Neuron (in vitro differentiated cells): Measurements from ENCODE around the gene SEC22B.
"Not testable (repeated sequence)": the region's sequence is repeated elsewhere in the genome, so short reads cannot be mapped to it uniquely, and the experiment has no call there.

Experiments used
- H2AFZ ChIP-seq: one replicate; pipeline ENCODE4 v1.6.1; 2013; ENCODE audit warnings: low read depth, mild to moderate bottlenecking, inconsistent platforms, low read length, moderate library complexity
- H3K27me3 ChIP-seq: one replicate; pipeline ENCODE4 v1.6.1; 2013; ENCODE audit warnings: low read length; ENCODE audit not compliant: insufficient read depth
- H3K36me3 ChIP-seq: one replicate; pipeline ENCODE4 v1.6.1; 2013; ENCODE audit warnings: low read length; ENCODE audit not compliant: insufficient read depth
- H3K4me1 ChIP-seq: one replicate; pipeline ENCODE4 v1.6.1; 2013; ENCODE audit warnings: low read length; ENCODE audit not compliant: insufficient read depth
- H3K4me3 ChIP-seq: 2 replicates; pipeline ENCODE4 v1.5.1; 2013; ENCODE audit warnings: mild to moderate bottlenecking, low read length, moderate library complexity
- H3K9me3 ChIP-seq: one replicate; pipeline ENCODE4 v1.6.1; 2013; ENCODE audit warnings: low read length

Gene SEC22B

GRCh38 chr1:120164761-120165160, 11.6 kb downstream of the SEC22B start:
- H3K36me3 ChIP-seq, H3K4me1 ChIP-seq, H3K27me3 ChIP-seq, H2AFZ ChIP-seq, H3K9me3 ChIP-seq, H3K4me3 ChIP-seq: not testable (repeated sequence)

DNA sequence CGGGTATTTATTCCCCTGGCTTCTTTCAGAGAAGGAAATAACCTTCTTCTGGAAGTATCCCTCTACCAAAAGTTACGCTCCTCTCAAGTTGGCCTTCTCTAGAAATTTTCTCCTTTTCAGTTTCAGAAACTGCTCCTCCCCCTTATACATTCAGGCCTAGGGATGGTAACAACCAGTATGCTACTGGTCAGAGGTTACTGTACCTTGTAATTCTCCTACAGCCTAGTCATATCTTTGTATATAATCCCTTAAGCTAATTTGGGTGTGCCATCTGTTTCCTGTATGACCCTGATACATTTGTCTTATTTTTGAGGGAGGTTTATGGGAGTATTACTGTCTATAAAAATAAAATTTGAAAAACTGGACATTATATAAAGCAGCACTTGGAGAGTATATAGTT, 14.3 kb downstream of the SEC22B start:
- H3K36me3 ChIP-seq, H2AFZ ChIP-seq, H3K4me3 ChIP-seq, H3K9me3 ChIP-seq, H3K4me1 ChIP-seq, H3K27me3 ChIP-seq: not testable (repeated sequence)

DNA sequence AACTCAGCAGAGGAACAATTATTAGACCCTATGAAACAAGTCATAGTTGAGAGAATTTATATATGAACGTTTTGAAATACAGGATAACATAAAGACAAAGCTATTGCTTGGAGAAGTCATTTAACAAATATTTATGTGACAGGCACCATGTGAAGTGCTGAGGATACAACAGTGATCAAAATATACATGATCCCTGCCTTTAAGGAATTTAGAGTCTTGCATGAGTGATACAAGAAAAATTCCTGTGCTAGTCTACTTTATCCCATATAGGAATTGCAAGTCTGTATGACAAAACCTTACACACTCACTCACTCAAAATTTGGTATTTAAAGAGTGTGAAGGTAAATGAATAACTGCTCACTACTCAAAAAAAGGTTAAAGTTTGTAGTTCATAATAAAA, 17.8 kb downstream of the SEC22B start:
- H3K27me3 ChIP-seq, H3K4me1 ChIP-seq, H2AFZ ChIP-seq, H3K9me3 ChIP-seq, H3K4me3 ChIP-seq, H3K36me3 ChIP-seq: not testable (repeated sequence)

DNA sequence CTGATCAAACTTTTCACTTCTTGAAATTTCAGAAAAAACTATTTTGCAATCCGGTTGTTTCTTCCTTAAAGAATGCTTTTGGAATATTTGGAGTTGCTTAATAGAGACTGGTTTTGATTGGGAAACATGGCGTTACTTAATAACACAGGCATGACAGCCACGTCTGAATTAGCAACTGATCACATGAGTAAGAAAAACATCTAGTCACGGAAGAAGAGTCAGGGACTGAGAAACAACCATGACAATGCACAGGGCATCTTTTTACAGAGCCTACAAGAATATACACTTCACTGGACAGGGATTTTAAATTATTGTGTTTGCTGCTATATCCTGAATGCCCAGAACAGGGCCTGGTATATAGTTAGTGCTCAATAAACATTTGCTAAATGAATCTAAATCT, 18.2 kb downstream of the SEC22B start:
- not testable (repeated sequence) for H3K36me3 ChIP-seq, H3K4me1 ChIP-seq, H3K27me3 ChIP-seq, H3K4me3 ChIP-seq, H3K9me3 ChIP-seq, H2AFZ ChIP-seq

DNA sequence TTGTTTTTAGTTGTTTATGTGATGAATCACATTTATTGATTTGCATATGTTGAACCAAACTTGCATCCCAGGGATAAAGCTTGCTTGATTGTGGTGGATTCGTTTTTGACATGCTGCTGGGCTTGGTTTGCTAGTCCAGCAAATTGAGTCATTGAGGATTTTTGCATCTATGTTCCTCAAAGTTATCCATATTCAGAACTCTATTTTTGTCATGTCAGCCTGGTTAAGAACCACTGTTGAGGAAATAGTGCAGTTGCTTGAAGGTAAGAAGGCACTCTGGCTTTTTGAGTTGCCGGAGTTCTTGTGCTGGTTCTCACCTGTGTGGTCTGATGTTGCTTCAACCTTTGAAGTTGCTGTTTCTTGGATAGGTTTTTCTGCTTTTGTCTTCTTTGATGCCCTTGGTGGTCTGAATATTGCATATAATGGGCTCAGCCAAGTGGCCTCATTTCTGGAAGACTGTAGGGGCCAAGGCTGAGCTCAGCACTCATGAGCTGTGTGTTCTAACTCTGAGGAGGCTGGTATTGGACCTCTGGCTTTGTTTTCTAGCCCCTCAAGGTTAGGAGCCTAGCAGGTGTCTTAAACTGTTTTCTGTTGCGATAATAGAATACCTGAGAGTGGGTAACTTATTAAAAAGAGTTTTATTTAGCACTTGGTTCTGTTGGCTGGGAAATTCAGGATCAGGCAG, 26.0 kb downstream of the SEC22B start:
- H3K4me1 ChIP-seq, H3K4me3 ChIP-seq, H3K36me3 ChIP-seq, H2AFZ ChIP-seq, H3K9me3 ChIP-seq, H3K27me3 ChIP-seq: not testable (repeated sequence)

DNA sequence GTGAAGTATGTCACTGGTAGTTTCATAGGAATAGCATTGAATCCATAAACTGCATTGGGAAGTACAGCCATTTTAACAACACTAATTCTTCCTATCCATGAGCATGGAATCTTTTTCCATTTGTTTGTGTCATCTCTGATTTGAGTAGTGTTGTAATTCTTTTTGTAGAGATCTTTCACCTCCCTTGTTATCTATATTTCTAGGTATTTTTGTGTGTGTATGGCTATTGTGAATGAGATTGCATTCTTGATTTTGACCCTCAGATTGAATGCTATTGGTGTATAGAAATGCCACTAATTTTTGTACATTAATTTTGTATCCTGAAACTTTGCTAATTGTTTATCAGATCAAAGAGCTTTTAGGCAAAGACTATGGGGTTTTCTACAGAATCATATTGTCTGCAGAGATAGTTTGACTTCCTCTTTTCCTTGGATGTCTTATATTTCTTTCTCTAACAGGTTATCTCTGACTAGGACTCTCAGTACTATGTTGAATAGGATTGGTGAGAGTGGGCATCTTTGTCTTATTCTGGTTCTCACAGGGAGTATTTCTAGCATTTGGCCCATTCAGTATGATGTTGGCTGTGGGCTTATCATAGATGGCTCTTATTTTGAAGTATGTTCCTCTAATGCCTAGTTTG, 26.8 kb downstream of the SEC22B start:
- H3K4me1 ChIP-seq, H3K9me3 ChIP-seq, H3K36me3 ChIP-seq, H2AFZ ChIP-seq, H3K4me3 ChIP-seq, H3K27me3 ChIP-seq: not testable (repeated sequence)

DNA sequence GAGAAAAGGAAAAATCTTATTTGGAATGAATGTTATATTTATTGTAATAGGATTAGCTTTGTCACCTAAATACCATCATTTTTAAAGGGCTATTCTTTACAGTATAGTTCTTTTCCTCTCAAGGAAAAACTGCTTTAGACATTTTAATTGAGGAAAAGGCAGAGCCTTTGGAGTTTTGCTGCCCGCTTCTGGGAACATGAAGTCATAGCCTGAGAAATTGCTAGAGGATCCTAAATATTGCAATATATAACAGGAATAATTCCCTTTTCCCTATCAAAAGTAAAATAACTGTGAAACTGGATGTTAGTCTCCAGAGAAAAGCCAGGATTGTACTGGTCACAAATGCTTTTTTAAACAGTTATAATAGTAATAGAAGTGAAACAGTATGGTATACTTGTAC, 30.5 kb downstream of the SEC22B start:
- H2AFZ ChIP-seq, H3K27me3 ChIP-seq, H3K9me3 ChIP-seq, H3K4me1 ChIP-seq, H3K36me3 ChIP-seq, H3K4me3 ChIP-seq: not testable (repeated sequence)

- not testable (repeated sequence) for H3K36me3 ChIP-seq, H3K4me1 ChIP-seq, H3K27me3 ChIP-seq, H2AFZ ChIP-seq, H3K4me3 ChIP-seq, H3K9me3 ChIP-seq
Measured at GRCh38 chr1:120144626-120145025, 31.7 kb downstream of the SEC22B start.

GRCh38 chr1:120144169-120144568, 32.2 kb downstream of the SEC22B start:
- not testable (repeated sequence) for H3K9me3 ChIP-seq, H3K4me1 ChIP-seq, H3K4me3 ChIP-seq, H3K27me3 ChIP-seq, H3K36me3 ChIP-seq, H2AFZ ChIP-seq

- not testable (repeated sequence) for H3K4me1 ChIP-seq, H3K9me3 ChIP-seq, H3K36me3 ChIP-seq, H3K27me3 ChIP-seq, H2AFZ ChIP-seq, H3K4me3 ChIP-seq
Measured at GRCh38 chr1:120143334-120143733, 33.0 kb downstream of the SEC22B start.

GRCh38 chr1:120142512-120143263, 33.6 kb downstream of the SEC22B start:
- H3K4me1 ChIP-seq, result not testable (repeated sequence)

GRCh38 chr1:120141865-120142264, 34.5 kb downstream of the SEC22B start:
- not testable (repeated sequence) for H3K9me3 ChIP-seq, H2AFZ ChIP-seq, H3K27me3 ChIP-seq, H3K4me3 ChIP-seq, H3K36me3 ChIP-seq, H3K4me1 ChIP-seq

More at GRCh38 chr1:120142512-120143263, 33.6 kb downstream of the SEC22B start:
- H2AFZ ChIP-seq, H3K36me3 ChIP-seq, H3K27me3 ChIP-seq, H3K9me3 ChIP-seq, H3K4me3 ChIP-seq: not testable (repeated sequence)

- H3K4me1 ChIP-seq, H3K4me3 ChIP-seq, H2AFZ ChIP-seq, H3K36me3 ChIP-seq, H3K9me3 ChIP-seq, H3K27me3 ChIP-seq: not testable (repeated sequence)
Measured at GRCh38 chr1:120140656-120141265, 35.6 kb downstream of the SEC22B start.
